NB4 (cell line): ENCODE measurements around the gene FRAS1.

Source experiments
- CTCF ChIP-seq: IDR thresholded peaks from one replicate; pipeline ENCODE4 v1.5.1; 2012; ENCODE audit warnings: low read depth, low read length
- POLR2A ChIP-seq: IDR thresholded peaks from 2 replicates; pipeline ENCODE4 v1.6.1; 2011; ENCODE audit warnings: mild to moderate bottlenecking; ENCODE audit not compliant: insufficient read length; ENCODE audit errors: extremely low read depth

GRCh38 chr4:78168029-78168428, 110.9 kb downstream of the FRAS1 start:
- TF ChIP-seq CTCF (no peak), POLR2A (no peak)
